HUES48 (cell line): ENCODE results near the gene USP28.
"Not testable (repeated sequence)": the region's sequence is repeated elsewhere in the genome, so short reads cannot be mapped to it uniquely, and the experiment has no call there.

ENCODE experiments used
- H3K27ac ChIP-seq: one replicate; pipeline ENCODE4 v1.7.0; 2013; ENCODE audit warnings: low read depth, low read length, inconsistent platforms
- H3K27me3 ChIP-seq: 2 replicates; pipeline ENCODE4 v1.6.1; 2013; ENCODE audit warnings: mild to moderate bottlenecking, low read length; ENCODE audit not compliant: control insufficient read depth, insufficient read depth
- H3K36me3 ChIP-seq: 2 replicates; pipeline ENCODE4 v1.6.1; 2013; ENCODE audit warnings: low read length; ENCODE audit not compliant: control insufficient read depth, insufficient read depth
- H3K4me1 ChIP-seq: 2 replicates; pipeline ENCODE4 v1.6.1; 2013; ENCODE audit warnings: mild to moderate bottlenecking, low read length; ENCODE audit not compliant: control insufficient read depth, insufficient read depth
- H3K4me3 ChIP-seq: 2 replicates; pipeline ENCODE4 v1.5.1; 2013; ENCODE audit warnings: mild to moderate bottlenecking, low read depth, low read length
- H3K9ac ChIP-seq: 2 replicates; pipeline ENCODE4 v1.6.1; 2013; ENCODE audit warnings: mild to moderate bottlenecking, low read depth, low read length, moderate library complexity
- H3K9me3 ChIP-seq: 2 replicates; pipeline ENCODE4 v1.6.1; 2013; ENCODE audit warnings: low read length; ENCODE audit not compliant: control insufficient read depth, insufficient read depth

Gene USP28

DNA sequence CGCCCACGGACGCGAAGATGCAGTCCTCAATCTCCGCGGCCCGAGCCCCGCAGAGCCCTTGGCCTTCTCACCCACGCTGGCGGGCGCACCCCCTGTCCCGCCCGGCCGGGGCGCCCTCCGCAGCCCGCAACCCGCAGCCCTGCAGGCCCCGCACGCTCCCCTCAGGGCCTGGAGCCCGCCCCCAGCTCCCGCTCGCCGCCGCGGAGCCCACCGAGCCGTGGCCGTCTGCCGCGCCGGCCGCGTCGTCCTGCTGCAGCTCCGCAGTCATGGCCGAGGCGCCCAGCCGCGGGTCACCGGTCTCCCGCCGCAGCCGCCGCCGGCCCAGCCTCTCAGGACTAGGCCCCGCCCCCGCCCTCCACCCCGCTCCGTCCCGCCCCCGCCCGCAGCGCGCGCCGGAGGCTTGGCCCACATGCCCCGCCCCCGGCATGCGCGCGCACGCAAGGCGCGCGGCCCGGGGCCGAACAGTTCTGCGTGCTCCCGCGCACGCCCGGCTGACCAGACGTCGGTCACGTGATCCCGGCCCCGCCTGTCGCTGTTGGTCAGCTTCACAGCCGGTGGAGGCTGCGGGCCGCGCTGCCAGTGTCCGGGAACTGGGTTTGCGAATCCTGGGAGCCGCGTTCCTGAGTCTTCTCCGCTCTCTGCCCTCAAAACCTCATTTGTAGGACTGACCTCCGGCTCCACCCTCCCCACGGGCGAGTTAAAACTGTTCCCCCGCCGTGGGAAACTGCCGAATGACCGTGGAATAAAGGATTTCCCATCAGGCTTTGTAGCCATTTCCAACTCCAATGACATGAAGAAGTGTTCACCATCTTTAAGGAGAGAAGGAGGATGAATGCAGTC lies at the start of gene USP28:
Gene USP28, minus strand, starts transcription at position 339 of the 840 bp plus-strand sequence. Its CDS starts 71 bp downstream, at position 268.
- Histone ChIP-seq H3K9me3 (no peaks in the 10 kb centered on the region), H3K36me3 (peaks cover 27% of the 10 kb centered on the region), H3K4me1 (peaks cover 24% of the 10 kb centered on the region), H3K27me3 (no peaks in the 10 kb centered on the region), H3K27ac (peak within 1 kb of the TSS; percentile 93), H3K4me3 (peak within 1 kb of the TSS; percentile 91), H3K9ac (peak within 1 kb of the TSS; percentile 90)

- H3K4me3 ChIP-seq, result no peak overlapping the region
Measured at GRCh38 chr11:113923572-113923971, 48.2 kb upstream of the USP28 start.

GRCh38 chr11:113911491-113911890 lies 36.1 kb upstream of the USP28 start:
- H3K36me3 ChIP-seq, H3K4me1 ChIP-seq, H3K27me3 ChIP-seq, H3K9ac ChIP-seq, H3K9me3 ChIP-seq, H3K27ac ChIP-seq, H3K4me3 ChIP-seq: not testable (repeated sequence)

More at GRCh38 chr11:113923572-113923971, 48.2 kb upstream of the USP28 start:
- Histone ChIP-seq H3K27ac (no peak overlapping the region), H3K36me3 (no peaks in the 10 kb centered on the region), H3K4me1 (no peaks in the 10 kb centered on the region), H3K9ac (no peak overlapping the region), H3K27me3 (no peaks in the 10 kb centered on the region), H3K9me3 (no peaks in the 10 kb centered on the region)

DNA sequence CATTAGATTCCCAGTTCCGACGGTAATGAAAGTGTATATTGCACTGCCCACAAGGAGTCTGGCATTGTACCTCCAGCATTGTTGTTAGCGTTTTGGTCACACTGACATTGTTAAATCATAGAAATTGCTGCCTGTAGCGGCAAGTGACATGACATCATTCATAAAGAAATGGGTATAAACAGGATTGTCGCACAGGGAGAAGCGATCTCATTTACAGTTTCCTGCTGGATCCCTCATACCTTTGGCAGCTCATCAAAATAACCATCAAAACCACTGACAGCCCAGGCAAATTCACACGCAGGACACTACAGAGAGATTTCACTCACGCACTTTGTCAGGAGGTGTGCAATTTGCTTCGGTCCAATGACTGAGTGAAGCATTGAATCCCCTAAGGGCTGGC lies 32.7 kb upstream of the USP28 start:
- H3K27me3 ChIP-seq, result no peaks in the 10 kb centered on the region

DNA sequence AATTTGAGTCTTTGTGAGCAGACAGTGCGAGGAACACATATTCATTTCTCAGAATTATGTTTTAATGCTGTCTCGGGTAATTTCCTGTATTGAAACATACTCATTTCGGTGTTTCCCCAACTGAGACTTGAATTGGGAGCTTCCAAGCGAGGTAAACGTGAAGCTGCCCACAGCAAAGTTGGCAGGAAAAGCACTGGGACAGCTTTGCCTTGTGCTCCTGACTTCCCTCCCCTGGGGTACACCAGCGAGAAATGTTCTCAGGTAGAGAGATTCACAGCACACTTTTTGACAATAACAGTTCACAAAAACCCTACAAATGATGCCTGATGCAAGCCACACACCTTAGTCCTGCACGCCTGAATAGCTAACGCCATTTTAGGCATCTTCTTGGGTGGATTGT lies 32.3 kb upstream of the USP28 start:
- no peak overlapping the region for H3K9ac ChIP-seq
- H3K27me3 ChIP-seq, result no peaks in the 10 kb centered on the region
- peaks cover 15% of the 10 kb centered on the region; the same call in 1 of the 2 replicates for H3K4me1 ChIP-seq
- no peak overlapping the region for H3K27ac ChIP-seq
- no peak overlapping the region for H3K4me3 ChIP-seq
- H3K36me3 ChIP-seq, result no peaks in the 10 kb centered on the region
- H3K9me3 ChIP-seq, result no peaks in the 10 kb centered on the region

More for the DNA sequence above, 32.7 kb upstream of the USP28 start:
- no peak overlapping the region for H3K4me3 ChIP-seq
- no peak overlapping the region for H3K9ac ChIP-seq
- no peaks in the 10 kb centered on the region for H3K9me3 ChIP-seq
- peaks cover 15% of the 10 kb centered on the region; the same call in 1 of the 2 replicates for H3K4me1 ChIP-seq
- H3K36me3 ChIP-seq, result no peaks in the 10 kb centered on the region
- no peak overlapping the region for H3K27ac ChIP-seq

GRCh38 chr11:113907152-113907551 lies 31.8 kb upstream of the USP28 start:
- no peaks in the 10 kb centered on the region for H3K27me3 ChIP-seq
- no peak overlapping the region for H3K9ac ChIP-seq
- no peak overlapping the region for H3K27ac ChIP-seq
- H3K9me3 ChIP-seq, result no peaks in the 10 kb centered on the region
- peaks cover 15% of the 10 kb centered on the region; the same call in 1 of the 2 replicates for H3K4me1 ChIP-seq
- no peaks in the 10 kb centered on the region for H3K36me3 ChIP-seq
- no peak overlapping the region for H3K4me3 ChIP-seq

- H3K4me1 ChIP-seq, result peaks cover 15% of the 10 kb centered on the region; the same call in 1 of the 2 replicates
- H3K4me3 ChIP-seq, result no peak overlapping the region
- H3K36me3 ChIP-seq, result no peaks in the 10 kb centered on the region
- no peak overlapping the region for H3K9ac ChIP-seq
- H3K27me3 ChIP-seq, result no peaks in the 10 kb centered on the region
- H3K9me3 ChIP-seq, result no peaks in the 10 kb centered on the region
- H3K27ac ChIP-seq, result no peak overlapping the region
Measured at GRCh38 chr11:113906516-113906915, 31.1 kb upstream of the USP28 start.

- Histone ChIP-seq H3K36me3 (no peaks in the 10 kb centered on the region), H3K4me3 (no peak overlapping the region), H3K4me1 (peaks cover 15% of the 10 kb centered on the region; the same call in 1 of the 2 replicates), H3K27me3 (no peaks in the 10 kb centered on the region), H3K9me3 (no peaks in the 10 kb centered on the region), H3K27ac (no peak overlapping the region), H3K9ac (no peak overlapping the region)
Measured at GRCh38 chr11:113906038-113906437, 30.7 kb upstream of the USP28 start.

DNA sequence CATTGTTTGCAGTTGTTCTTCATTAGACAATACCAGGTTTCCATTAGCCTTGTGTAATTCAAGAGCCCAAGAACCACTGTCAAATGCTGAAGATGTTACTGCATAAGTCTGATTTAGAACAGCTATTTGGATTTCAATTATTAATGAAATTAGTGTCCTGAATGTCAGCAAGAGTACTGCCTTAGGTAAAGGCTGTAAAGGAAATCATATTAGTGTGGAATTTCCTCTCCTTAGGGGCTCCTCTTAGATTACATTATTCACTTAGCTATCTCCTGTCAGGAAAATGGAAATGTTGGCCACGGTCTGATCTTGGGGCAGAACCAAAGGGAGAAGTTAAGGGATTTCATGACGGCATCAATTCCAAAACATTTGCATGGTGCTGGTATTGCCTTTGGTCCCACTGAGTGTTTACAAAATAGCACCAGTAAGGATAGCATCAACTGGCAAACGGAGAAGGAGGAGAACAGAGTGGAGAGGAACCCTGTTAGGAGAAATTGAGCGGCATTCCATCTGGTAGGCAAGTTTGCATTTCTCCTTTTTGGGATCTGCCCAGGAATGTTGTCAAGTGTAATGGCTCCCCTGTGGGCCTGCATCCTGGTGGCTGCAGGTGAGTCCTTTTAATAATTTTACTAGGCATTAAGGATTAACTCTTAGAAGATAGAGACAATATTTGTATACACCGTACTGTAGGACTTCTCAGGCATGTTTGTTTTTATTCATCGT lies 29.2 kb upstream of the USP28 start, which contains the start of gene HTR3B:
Gene HTR3B, plus strand, starts transcription at position 418 of the 723 bp plus-strand sequence. Its CDS starts 138 bp downstream, at position 556.
- no peaks in the 10 kb centered on the region for H3K9me3 ChIP-seq
- H3K36me3 ChIP-seq, result no peaks in the 10 kb centered on the region
- H3K4me1 ChIP-seq, result peaks cover 15% of the 10 kb centered on the region; the same call in 1 of the 2 replicates
- H3K27me3 ChIP-seq, result no peaks in the 10 kb centered on the region
- H3K27ac ChIP-seq, result no peak within 1 kb of the TSS
- H3K4me3 ChIP-seq, result no peak within 1 kb of the TSS
- no peak within 1 kb of the TSS for H3K9ac ChIP-seq

GRCh38 chr11:113901141-113901540 lies 25.8 kb upstream of the USP28 start:
- no peaks in the 10 kb centered on the region for H3K9me3 ChIP-seq
- no peak overlapping the region for H3K27ac ChIP-seq
- peaks cover 22% of the 10 kb centered on the region for H3K4me1 ChIP-seq
- H3K36me3 ChIP-seq, result no peaks in the 10 kb centered on the region
- no peaks in the 10 kb centered on the region for H3K27me3 ChIP-seq
- H3K9ac ChIP-seq, result no peak overlapping the region
- no peak overlapping the region for H3K4me3 ChIP-seq
